HepG2 (cell line): ENCODE measurements around the gene SMIM22.

Source experiments
- FOXK1 ChIP-seq: sonication (generic); formaldehyde crosslinking; IDR thresholded peaks from 2 replicates; pipeline ENCODE4 v1.4.0; 2020; ENCODE audit warnings: low read depth, missing genetic modification reagents, borderline replicate concordance
- TF ChIP-seq, protein P1 (sequence below): sonication (generic); formaldehyde crosslinking; IDR thresholded peaks from 2 replicates; pipeline ENCODE4; 2020; ENCODE audit warnings: missing genetic modification reagents, mild to moderate bottlenecking, borderline replicate concordance
- TF ChIP-seq, protein P2 (sequence below): sonication (generic); formaldehyde crosslinking; IDR thresholded peaks from 2 replicates; pipeline ENCODE4 v1.4.0; 2020; ENCODE audit warnings: low read depth, missing genetic modification reagents

DNA sequence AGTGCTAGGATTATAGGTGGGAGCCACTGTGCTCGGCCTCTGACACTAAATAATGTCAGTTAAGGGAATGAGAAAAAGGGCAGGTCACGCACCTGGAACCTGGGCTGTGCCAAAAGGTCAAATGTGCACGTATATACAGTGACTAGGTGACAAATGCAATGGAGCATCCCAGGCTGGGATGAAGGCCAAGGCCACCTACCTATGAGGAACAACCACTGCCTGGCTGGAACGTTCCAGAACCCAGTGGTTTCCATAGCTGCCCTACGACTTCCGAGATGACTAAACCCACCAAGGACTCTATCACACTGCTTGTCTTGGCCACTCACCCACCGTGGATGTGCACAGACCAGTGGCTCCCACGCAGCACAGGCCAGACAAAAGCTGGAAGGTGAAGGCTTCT lies 44.3 kb upstream of the SMIM22 start:
- no peak for TF ChIP-seq FOXK1 (CRISPR knock-in tag)
- TF ChIP-seq, protein P1, sequence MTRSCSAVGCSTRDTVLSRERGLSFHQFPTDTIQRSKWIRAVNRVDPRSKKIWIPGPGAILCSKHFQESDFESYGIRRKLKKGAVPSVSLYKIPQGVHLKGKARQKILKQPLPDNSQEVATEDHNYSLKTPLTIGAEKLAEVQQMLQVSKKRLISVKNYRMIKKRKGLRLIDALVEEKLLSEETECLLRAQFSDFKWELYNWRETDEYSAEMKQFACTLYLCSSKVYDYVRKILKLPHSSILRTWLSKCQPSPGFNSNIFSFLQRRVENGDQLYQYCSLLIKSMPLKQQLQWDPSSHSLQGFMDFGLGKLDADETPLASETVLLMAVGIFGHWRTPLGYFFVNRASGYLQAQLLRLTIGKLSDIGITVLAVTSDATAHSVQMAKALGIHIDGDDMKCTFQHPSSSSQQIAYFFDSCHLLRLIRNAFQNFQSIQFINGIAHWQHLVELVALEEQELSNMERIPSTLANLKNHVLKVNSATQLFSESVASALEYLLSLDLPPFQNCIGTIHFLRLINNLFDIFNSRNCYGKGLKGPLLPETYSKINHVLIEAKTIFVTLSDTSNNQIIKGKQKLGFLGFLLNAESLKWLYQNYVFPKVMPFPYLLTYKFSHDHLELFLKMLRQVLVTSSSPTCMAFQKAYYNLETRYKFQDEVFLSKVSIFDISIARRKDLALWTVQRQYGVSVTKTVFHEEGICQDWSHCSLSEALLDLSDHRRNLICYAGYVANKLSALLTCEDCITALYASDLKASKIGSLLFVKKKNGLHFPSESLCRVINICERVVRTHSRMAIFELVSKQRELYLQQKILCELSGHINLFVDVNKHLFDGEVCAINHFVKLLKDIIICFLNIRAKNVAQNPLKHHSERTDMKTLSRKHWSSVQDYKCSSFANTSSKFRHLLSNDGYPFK (CRISPR knock-in tag), result no peak
- TF ChIP-seq, protein P2, sequence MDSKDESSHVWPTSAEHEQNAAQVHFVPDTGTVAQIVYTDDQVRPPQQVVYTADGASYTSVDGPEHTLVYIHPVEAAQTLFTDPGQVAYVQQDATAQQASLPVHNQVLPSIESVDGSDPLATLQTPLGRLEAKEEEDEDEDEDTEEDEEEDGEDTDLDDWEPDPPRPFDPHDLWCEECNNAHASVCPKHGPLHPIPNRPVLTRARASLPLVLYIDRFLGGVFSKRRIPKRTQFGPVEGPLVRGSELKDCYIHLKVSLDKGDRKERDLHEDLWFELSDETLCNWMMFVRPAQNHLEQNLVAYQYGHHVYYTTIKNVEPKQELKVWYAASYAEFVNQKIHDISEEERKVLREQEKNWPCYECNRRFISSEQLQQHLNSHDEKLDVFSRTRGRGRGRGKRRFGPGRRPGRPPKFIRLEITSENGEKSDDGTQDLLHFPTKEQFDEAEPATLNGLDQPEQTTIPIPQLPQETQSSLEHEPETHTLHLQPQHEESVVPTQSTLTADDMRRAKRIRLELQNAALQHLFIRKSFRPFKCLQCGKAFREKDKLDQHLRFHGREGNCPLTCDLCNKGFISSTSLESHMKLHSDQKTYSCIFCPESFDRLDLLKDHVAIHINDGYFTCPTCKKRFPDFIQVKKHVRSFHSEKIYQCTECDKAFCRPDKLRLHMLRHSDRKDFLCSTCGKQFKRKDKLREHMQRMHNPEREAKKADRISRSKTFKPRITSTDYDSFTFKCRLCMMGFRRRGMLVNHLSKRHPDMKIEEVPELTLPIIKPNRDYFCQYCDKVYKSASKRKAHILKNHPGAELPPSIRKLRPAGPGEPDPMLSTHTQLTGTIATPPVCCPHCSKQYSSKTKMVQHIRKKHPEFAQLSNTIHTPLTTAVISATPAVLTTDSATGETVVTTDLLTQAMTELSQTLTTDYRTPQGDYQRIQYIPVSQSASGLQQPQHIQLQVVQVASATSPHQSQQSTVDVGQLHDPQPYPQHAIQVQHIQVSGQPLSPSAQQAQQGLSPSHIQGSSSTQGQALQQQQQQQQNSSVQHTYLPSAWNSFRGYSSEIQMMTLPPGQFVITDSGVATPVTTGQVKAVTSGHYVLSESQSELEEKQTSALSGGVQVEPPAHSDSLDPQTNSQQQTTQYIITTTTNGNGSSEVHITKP (CRISPR knock-in tag), result no peak
